PC-3 (cell line): Measurements from ENCODE around the gene CYP2R1. TPM values are rescaled to one million over a fixed set of nuclear protein-coding genes. Genes with fewer than 3 reads are reported as not detected.

ENCODE experiments used
- ATAC-seq: fragments of 200-7000 bp; cut with Tn5 transposase; 2 replicates; pipeline ENCODE4 v1.9.1; 2020; ENCODE audit warnings: mild to moderate bottlenecking, moderate library complexity
- BruUV-seq: library from RNA; stranded (reverse); fragments of 400-500 nt; replicated peaks from 2 replicates; lab custom pipeline; 2021; lab: Mats Ljungman, UMichigan
- CTCF ChIA-PET: fragments of 300-600 bp; sonication (Branson Sonifier 250); formaldehyde crosslinking; loops from one replicate; lab custom pipeline; 2022; ENCODE audit warnings: antibody characterized with exemption; lab: Charles Lee
- POLR2A ChIA-PET: fragments of 300-600 bp; sonication (Branson Sonifier 250); formaldehyde crosslinking; loops from one replicate; lab custom pipeline; 2022; ENCODE audit warnings: antibody characterized with exemption; ENCODE audit not compliant: unreplicated experiment; lab: Charles Lee
- DNase-seq: peaks from one replicate; pipeline ENCODE4 v3.0.0-alpha.2; 2015
- H2AFZ ChIP-seq: fragments of 300-600 bp; sonication (generic); 2 replicates; pipeline ENCODE4 v1.6.0; 2016; ENCODE audit warnings: antibody characterized with exemption, low read length
- H3F3A ChIP-seq: fragments of 300-600 bp; sonication (generic); one replicate; pipeline ENCODE4 v1.6.0; 2017; ENCODE audit warnings: antibody characterized with exemption, low read length, control low read depth, mild to moderate bottlenecking; ENCODE audit not compliant: unreplicated experiment
- H3K27ac ChIP-seq: fragments of 300-600 bp; sonication (generic); 2 replicates; pipeline ENCODE4 v1.5.1; 2016; ENCODE audit warnings: mild to moderate bottlenecking, low read length
- H3K27me3 ChIP-seq: fragments of 300-600 bp; sonication (generic); 2 replicates; pipeline ENCODE4 v1.6.1; 2016; ENCODE audit warnings: low read length, mixed read lengths
- H3K36me3 ChIP-seq: fragments of 300-600 bp; sonication (generic); 2 replicates; pipeline ENCODE4 v1.6.1; 2016; ENCODE audit warnings: low read depth, mixed run types, low read length, mixed read lengths
- H3K4me1 ChIP-seq: fragments of 300-600 bp; sonication (generic); 2 replicates; pipeline ENCODE4 v1.5.1; 2016; ENCODE audit warnings: low read length; ENCODE audit not compliant: insufficient read depth
- H3K4me2 ChIP-seq: fragments of 300-600 bp; sonication (generic); 2 replicates; pipeline ENCODE4 v1.6.0; 2016; ENCODE audit warnings: low read length
- H3K4me3 ChIP-seq: fragments of 300-600 bp; sonication (generic); 2 replicates; pipeline ENCODE4 v1.5.1; 2016; ENCODE audit warnings: mild to moderate bottlenecking, low read length, mixed read lengths
- H3K79me2 ChIP-seq: fragments of 300-600 bp; sonication (generic); 2 replicates; pipeline ENCODE4 v1.6.1; 2017; ENCODE audit warnings: low read length, mixed read lengths
- H3K9ac ChIP-seq: fragments of 300-600 bp; sonication (generic); 2 replicates; pipeline ENCODE4 v1.6.0; 2016; ENCODE audit warnings: mild to moderate bottlenecking, low read length
- H3K9me2 ChIP-seq: fragments of 300-600 bp; sonication (generic); replicated peaks from 2 replicates; pipeline ENCODE4 v1.6.1; 2016; ENCODE audit warnings: mixed run types, low read length, mixed read lengths
- H3K9me3 ChIP-seq: fragments of 300-600 bp; sonication (generic); 2 replicates; pipeline ENCODE4 v1.6.1; 2016; ENCODE audit warnings: low read length, mixed read lengths
- H4K20me1 ChIP-seq: fragments of 300-600 bp; sonication (generic); 2 replicates; pipeline ENCODE4 v1.6.1; 2016; ENCODE audit warnings: low read length, mixed read lengths
- CTCF ChIP-seq: fragments of 300-600 bp; sonication (generic); conservative IDR thresholded peaks from 2 replicates; pipeline ENCODE4 v1.5.1; 2017; ENCODE audit warnings: antibody characterized with exemption, low read depth, mild to moderate bottlenecking, low read length
- EZH2 ChIP-seq: fragments of 300-600 bp; sonication (generic); IDR thresholded peaks from one replicate; pipeline ENCODE4 v1.6.1; 2017; ENCODE audit warnings: antibody characterized with exemption, mild to moderate bottlenecking, low read length; ENCODE audit not compliant: unreplicated experiment
- EZH2phosphoT487 ChIP-seq: fragments of 300-600 bp; sonication (generic); IDR thresholded peaks from 2 replicates; pipeline ENCODE4 v1.6.1; 2018; ENCODE audit warnings: mild to moderate bottlenecking, antibody characterized with exemption, low read length, borderline replicate concordance
- intact Hi-C: fragments of 100-400 bp; cut with micrococcal nuclease; formaldehyde crosslinking; loops from 2 replicates; pipeline ENCODE4 v1.9.0; 2023
- total RNA-seq: library from RNA; depleted of rRNA; stranded (reverse); fragments of >200 nt; gene quantifications from 2 replicates; pipeline ENCODE4 v1.2.3, GENCODE V29; 2014

CYP2R1 gene
- total RNA-seq, 1 experiment from 2014 or later, result 7.5 TPM

DNA sequence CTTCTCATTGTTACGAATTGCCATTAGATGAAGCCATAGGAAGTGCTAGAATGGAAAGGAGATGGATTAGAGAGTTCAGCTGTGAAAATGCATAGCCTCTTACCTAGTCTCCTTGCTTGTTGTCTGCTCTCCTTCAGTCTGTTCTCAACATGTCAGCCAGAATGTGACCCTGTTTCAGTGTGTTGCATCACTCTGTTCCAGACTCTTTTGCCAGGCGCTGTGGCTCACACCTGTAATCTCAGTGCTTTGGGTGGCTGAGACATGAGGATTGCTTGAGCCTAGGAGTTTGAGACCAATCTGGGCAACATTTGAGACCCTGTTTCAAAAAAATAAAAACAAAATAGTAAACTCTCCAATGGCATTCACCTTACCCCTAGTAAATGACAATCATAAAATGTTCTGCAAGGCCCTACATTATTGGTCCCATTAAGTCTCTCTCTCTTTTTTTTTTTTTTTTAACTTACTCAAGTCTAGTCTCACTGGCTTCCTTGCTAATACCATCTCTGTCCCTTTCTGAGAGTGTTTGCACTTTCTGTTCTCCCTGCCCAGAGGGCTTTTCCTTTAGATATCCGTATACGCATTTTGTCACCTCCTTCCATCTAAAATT is 39.4 kb downstream of the CYP2R1 start:
- ATAC-seq, result no peak
- H3K4me3 ChIP-seq, result no peak overlapping the region
- TF ChIP-seq CTCF (no peak), EZH2 (no peak), EZH2phosphoT487 (no peak)
- DNase-seq, result no peak
- H3K9ac ChIP-seq, result no peak overlapping the region
- H3K9me2 ChIP-seq, result no peaks in the 10 kb centered on the region
- no peak overlapping the region for H2AFZ ChIP-seq
- CTCF ChIA-PET, result no interaction called here
- POLR2A ChIA-PET, result no interaction called here
- no TSS peak for BruUV-seq
- H3K79me2 ChIP-seq, result no peaks in the 10 kb centered on the region
- intact Hi-C loops, result no loop called here
- no peaks in the 10 kb centered on the region for H3K9me3 ChIP-seq
- H3K4me1 ChIP-seq, result no peaks in the 10 kb centered on the region
- H3K4me2 ChIP-seq, result no peak overlapping the region
- no peaks in the 10 kb centered on the region for H3F3A ChIP-seq
- no peaks in the 10 kb centered on the region for H3K36me3 ChIP-seq
- no peaks in the 10 kb centered on the region for H4K20me1 ChIP-seq
- no peak overlapping the region for H3K27ac ChIP-seq
- peaks cover 20% of the 10 kb centered on the region; the same call in 1 of the 2 replicates for H3K27me3 ChIP-seq

DNA sequence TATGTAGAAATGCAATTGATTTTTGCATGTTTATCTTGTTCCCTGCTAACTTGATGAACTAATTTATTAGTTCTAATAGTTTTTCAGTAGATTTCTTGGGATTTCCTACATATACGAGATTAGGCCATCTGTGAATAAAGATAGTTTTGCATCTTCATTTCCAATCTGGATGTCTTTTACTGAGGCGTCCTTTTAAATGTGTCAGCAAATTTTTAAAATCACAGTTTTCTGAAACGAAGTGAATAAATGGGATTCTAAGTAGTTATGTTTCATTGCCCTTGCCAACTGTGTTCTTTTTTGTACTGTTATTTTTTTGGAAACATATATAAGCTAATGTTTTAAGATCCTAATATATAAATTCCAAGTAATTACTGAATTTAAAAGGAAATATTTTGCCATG is 50.0 kb downstream of the CYP2R1 start:
- intact Hi-C loops, result no loop called here
- TF ChIP-seq EZH2 (no peak), CTCF (no peak), EZH2phosphoT487 (no peak)
- H3K27ac ChIP-seq, result no peak overlapping the region
- CTCF ChIA-PET, result no interaction called here
- H3K4me2 ChIP-seq, result no peak overlapping the region
- H3K9me3 ChIP-seq, result no peaks in the 10 kb centered on the region
- POLR2A ChIA-PET, result no interaction called here
- H3K9me2 ChIP-seq, result no peaks in the 10 kb centered on the region
- H4K20me1 ChIP-seq, result no peaks in the 10 kb centered on the region
- no peaks in the 10 kb centered on the region for H3K4me1 ChIP-seq
- no peak overlapping the region for H3K9ac ChIP-seq
- no peaks in the 10 kb centered on the region for H3K36me3 ChIP-seq
- no peaks in the 10 kb centered on the region for H3F3A ChIP-seq
- H3K27me3 ChIP-seq, result no peaks in the 10 kb centered on the region
- no peak for ATAC-seq
- H3K4me3 ChIP-seq, result no peak overlapping the region
- H2AFZ ChIP-seq, result no peak overlapping the region
- H3K79me2 ChIP-seq, result no peaks in the 10 kb centered on the region
- DNase-seq, result no peak
- BruUV-seq, result no TSS peak
